Neural cell (in vitro differentiated cells): ENCODE results near the gene DUOXA1. TPM values are rescaled to one million over a fixed set of nuclear protein-coding genes. Genes with fewer than 3 reads are reported as not detected.

Experiments used
- H2AFZ ChIP-seq: fragments of 200-600, 300-800 bp; sonication (generic), shearing (Covaris generic); 2 replicates; pipeline ENCODE4 v1.6.0; 2014; ENCODE audit warnings: low read depth, mild to moderate bottlenecking, antibody characterized with exemption, low read length, moderate library complexity
- H3F3A ChIP-seq: fragments of 200-600 bp; shearing (Covaris generic); 2 replicates; pipeline ENCODE4 v1.6.1; 2016; ENCODE audit warnings: mild to moderate bottlenecking, moderate library complexity, mixed read lengths, antibody characterized with exemption, low read length; ENCODE audit not compliant: insufficient read depth, poor library complexity, severe bottlenecking
- H3K27ac ChIP-seq: fragments of 200-600, 300-800 bp; sonication (generic), shearing (Covaris generic); 2 replicates; pipeline ENCODE4 v1.5.1; 2014; ENCODE audit warnings: mild to moderate bottlenecking, low read length, moderate library complexity
- H3K27me3 ChIP-seq: fragments of 300-800, 200-600 bp; sonication (generic), shearing (Covaris generic); 2 replicates; pipeline ENCODE4 v1.6.0; 2014; ENCODE audit warnings: mild to moderate bottlenecking, low read depth, low read length, moderate library complexity; ENCODE audit not compliant: insufficient read depth
- H3K36me3 ChIP-seq: fragments of 300-800, 200-600 bp; sonication (generic), shearing (Covaris generic); 2 replicates; pipeline ENCODE4 v1.5.1; 2014; ENCODE audit warnings: mild to moderate bottlenecking, antibody characterized with exemption, low read length, moderate library complexity; ENCODE audit not compliant: insufficient read depth
- H3K4me2 ChIP-seq: fragments of 300-800, 200-600 bp; sonication (generic), shearing (Covaris generic); 2 replicates; pipeline ENCODE4 v1.6.0; 2014; ENCODE audit warnings: mild to moderate bottlenecking, low read length
- H3K4me3 ChIP-seq: fragments of 300-800, 200-600 bp; sonication (generic), shearing (Covaris generic); 2 replicates; pipeline ENCODE4 v1.5.1; 2014; ENCODE audit warnings: mild to moderate bottlenecking, low read length, moderate library complexity
- H3K79me2 ChIP-seq: fragments of 200-600 bp; shearing (Covaris generic); replicated peaks from 2 replicates; pipeline ENCODE4 v1.6.0; 2014; ENCODE audit warnings: mild to moderate bottlenecking, low read length, moderate library complexity; ENCODE audit not compliant: insufficient read depth
- H3K9ac ChIP-seq: fragments of 300-800, 200-600 bp; sonication (generic), shearing (Covaris generic); 2 replicates; pipeline ENCODE4 v1.6.1; 2016; ENCODE audit warnings: mild to moderate bottlenecking, low read length, mixed read lengths
- H3K9me2 ChIP-seq: fragments of 200-600 bp; shearing (Covaris generic); 2 replicates; pipeline ENCODE4 v1.6.1; 2016; ENCODE audit warnings: mild to moderate bottlenecking, low read length, mixed read lengths; ENCODE audit not compliant: insufficient read depth
- H3K9me3 ChIP-seq: fragments of 200-600, 300-800 bp; sonication (generic), shearing (Covaris generic); 2 replicates; pipeline ENCODE4 v1.6.1; 2016; ENCODE audit warnings: mild to moderate bottlenecking, mixed run types, low read length, moderate library complexity, mixed read lengths
- H4K20me1 ChIP-seq: fragments of 200-600 bp; shearing (Covaris generic); 2 replicates; pipeline ENCODE4 v1.6.1; 2016; ENCODE audit warnings: mild to moderate bottlenecking, mixed run types; ENCODE audit not compliant: insufficient read depth
- EP300 ChIP-seq: fragments of 450-650 bp; conservative IDR thresholded peaks from 2 replicates; pipeline ENCODE4 v1.6.1; 2014; ENCODE audit warnings: antibody characterized with exemption, mild to moderate bottlenecking, moderate library complexity; ENCODE audit not compliant: poor library complexity, severe bottlenecking
- EZH2 ChIP-seq: fragments of 200-600, 300-800 bp; shearing (Covaris generic), sonication (generic); IDR thresholded peaks from 2 replicates; pipeline ENCODE4 v1.6.1; 2014; ENCODE audit warnings: antibody characterized with exemption, low read length, borderline replicate concordance, mild to moderate bottlenecking; ENCODE audit not compliant: insufficient read depth, poor library complexity, severe bottlenecking
- MXI1 ChIP-seq: fragments of 450-650 bp; conservative IDR thresholded peaks from 2 replicates; pipeline ENCODE4 v1.6.1; 2014; ENCODE audit warnings: antibody characterized with exemption, mild to moderate bottlenecking; ENCODE audit not compliant: poor library complexity, severe bottlenecking
- POLR2AphosphoS5 ChIP-seq: IDR thresholded peaks from 2 replicates; pipeline ENCODE4 v1.6.1; 2012
- RAD21 ChIP-seq: fragments of 450-650 bp; conservative IDR thresholded peaks from 2 replicates; pipeline ENCODE4 v1.6.1; 2014; ENCODE audit warnings: antibody characterized with exemption, mild to moderate bottlenecking, moderate library complexity
- SMC3 ChIP-seq: fragments of 450-650 bp; conservative IDR thresholded peaks from 2 replicates; pipeline ENCODE4 v1.6.1; 2014; ENCODE audit warnings: antibody characterized with exemption, mild to moderate bottlenecking, moderate library complexity; ENCODE audit not compliant: poor library complexity
- TAF1 ChIP-seq: IDR thresholded peaks from 2 replicates; pipeline ENCODE4 v1.6.1; 2012; ENCODE audit warnings: low read depth
- polyA plus RNA-seq: library from polyadenylated mRNA; depleted of rRNA; stranded (reverse); fragments of >200 nt; gene quantifications from 2 replicates; pipeline ENCODE4 v1.2.3, GENCODE V29; 2014
- TF ChIP-seq, protein P1 (sequence below): IDR thresholded peaks from 2 replicates; pipeline ENCODE4 v1.6.1; 2012; ENCODE audit warnings: borderline replicate concordance
- TF ChIP-seq, protein P2 (sequence below): fragments of 450-650 bp; IDR thresholded peaks from 2 replicates; pipeline ENCODE4 v1.5.1; 2014; ENCODE audit warnings: antibody characterized with exemption, mild to moderate bottlenecking, moderate library complexity; ENCODE audit not compliant: poor library complexity, severe bottlenecking

Gene DUOXA1
- polyA plus RNA-seq, 1 donor from 2014 or later, result not detected

DNA sequence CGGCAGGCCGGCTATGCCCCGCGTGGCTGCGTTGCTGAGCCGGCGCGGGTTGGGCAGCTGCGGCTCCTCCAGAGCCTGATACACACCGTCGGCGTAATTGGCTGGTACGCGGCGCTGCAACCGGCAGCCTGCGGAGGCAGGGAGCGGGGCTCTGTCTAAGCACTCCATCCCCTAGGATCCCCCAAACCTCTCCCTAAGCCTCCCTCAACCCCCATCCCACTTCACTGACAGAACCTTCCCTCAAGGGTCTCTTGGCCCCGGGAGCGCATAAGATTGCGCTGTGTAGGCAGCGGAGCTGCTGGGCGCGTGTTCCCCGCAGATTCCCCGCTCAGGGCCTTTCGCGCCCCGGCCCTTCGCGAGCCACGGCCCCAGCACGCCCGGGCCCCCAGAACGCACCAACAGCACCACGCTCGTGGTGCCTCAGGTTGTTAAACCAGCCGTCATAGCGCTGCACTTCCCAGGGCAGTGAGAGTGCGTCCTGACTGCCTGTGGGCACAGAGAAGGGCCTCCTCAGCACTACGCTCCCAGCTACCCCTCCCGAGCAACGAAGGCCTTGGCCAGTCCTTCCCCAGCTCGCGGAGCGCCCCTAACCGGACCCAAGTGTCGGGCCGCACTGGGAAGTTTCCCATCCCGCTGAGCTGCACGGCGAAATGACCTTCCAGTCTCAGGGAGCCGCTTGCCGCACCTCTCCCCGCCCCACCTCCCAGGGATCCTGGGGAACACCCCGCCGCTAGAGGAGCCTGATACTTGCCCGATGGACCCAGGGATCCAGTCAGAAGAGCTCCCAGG lies 16.9 kb downstream of the DUOXA1 start:
- Histone ChIP-seq H3F3A (no peaks in the 10 kb centered on the region), H3K9me2 (no peaks in the 10 kb centered on the region), H4K20me1 (no peaks in the 10 kb centered on the region), H3K4me3 (peak overlapping the region; percentile 60), H3K9me3 (no peaks in the 10 kb centered on the region), H3K27me3 (peaks cover 88% of the 10 kb centered on the region), H3K79me2 (no peaks in the 10 kb centered on the region), H3K9ac (no peak overlapping the region), H2AFZ (no peak overlapping the region), H3K4me2 (peak overlapping the region; percentile 19), H3K27ac (no peak overlapping the region), H3K36me3 (no peaks in the 10 kb centered on the region)
- TF ChIP-seq EZH2, result peak; percentile 81
- TF ChIP-seq EP300, result no peak

GRCh38 chr15:45112143-45112590 lies 17.5 kb downstream of the DUOXA1 start:
- H3K9me3 ChIP-seq, result no peaks in the 10 kb centered on the region
- H3K4me3 ChIP-seq, result peak overlapping the region; percentile 60
- TF ChIP-seq MXI1, result no peak
- TF ChIP-seq TAF1, result no peak
- no peak for TF ChIP-seq RAD21
- TF ChIP-seq, protein P1, sequence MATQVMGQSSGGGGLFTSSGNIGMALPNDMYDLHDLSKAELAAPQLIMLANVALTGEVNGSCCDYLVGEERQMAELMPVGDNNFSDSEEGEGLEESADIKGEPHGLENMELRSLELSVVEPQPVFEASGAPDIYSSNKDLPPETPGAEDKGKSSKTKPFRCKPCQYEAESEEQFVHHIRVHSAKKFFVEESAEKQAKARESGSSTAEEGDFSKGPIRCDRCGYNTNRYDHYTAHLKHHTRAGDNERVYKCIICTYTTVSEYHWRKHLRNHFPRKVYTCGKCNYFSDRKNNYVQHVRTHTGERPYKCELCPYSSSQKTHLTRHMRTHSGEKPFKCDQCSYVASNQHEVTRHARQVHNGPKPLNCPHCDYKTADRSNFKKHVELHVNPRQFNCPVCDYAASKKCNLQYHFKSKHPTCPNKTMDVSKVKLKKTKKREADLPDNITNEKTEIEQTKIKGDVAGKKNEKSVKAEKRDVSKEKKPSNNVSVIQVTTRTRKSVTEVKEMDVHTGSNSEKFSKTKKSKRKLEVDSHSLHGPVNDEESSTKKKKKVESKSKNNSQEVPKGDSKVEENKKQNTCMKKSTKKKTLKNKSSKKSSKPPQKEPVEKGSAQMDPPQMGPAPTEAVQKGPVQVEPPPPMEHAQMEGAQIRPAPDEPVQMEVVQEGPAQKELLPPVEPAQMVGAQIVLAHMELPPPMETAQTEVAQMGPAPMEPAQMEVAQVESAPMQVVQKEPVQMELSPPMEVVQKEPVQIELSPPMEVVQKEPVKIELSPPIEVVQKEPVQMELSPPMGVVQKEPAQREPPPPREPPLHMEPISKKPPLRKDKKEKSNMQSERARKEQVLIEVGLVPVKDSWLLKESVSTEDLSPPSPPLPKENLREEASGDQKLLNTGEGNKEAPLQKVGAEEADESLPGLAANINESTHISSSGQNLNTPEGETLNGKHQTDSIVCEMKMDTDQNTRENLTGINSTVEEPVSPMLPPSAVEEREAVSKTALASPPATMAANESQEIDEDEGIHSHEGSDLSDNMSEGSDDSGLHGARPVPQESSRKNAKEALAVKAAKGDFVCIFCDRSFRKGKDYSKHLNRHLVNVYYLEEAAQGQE, result no peak
- TF ChIP-seq SMC3, result no peak
- peak; percentile 48 for TF ChIP-seq POLR2AphosphoS5
- TF ChIP-seq EP300, result no peak
- no peak for TF ChIP-seq EZH2
- no peak overlapping the region for H3K27ac ChIP-seq
- H3F3A ChIP-seq, result no peaks in the 10 kb centered on the region
- no peaks in the 10 kb centered on the region for H3K9me2 ChIP-seq
- H3K36me3 ChIP-seq, result no peaks in the 10 kb centered on the region
- no peak overlapping the region for H3K9ac ChIP-seq
- H3K79me2 ChIP-seq, result no peaks in the 10 kb centered on the region
- H3K27me3 ChIP-seq, result peaks cover 82% of the 10 kb centered on the region
- peak overlapping the region; percentile 19 for H3K4me2 ChIP-seq
- no peaks in the 10 kb centered on the region for H4K20me1 ChIP-seq
- no peak overlapping the region for H2AFZ ChIP-seq

DNA sequence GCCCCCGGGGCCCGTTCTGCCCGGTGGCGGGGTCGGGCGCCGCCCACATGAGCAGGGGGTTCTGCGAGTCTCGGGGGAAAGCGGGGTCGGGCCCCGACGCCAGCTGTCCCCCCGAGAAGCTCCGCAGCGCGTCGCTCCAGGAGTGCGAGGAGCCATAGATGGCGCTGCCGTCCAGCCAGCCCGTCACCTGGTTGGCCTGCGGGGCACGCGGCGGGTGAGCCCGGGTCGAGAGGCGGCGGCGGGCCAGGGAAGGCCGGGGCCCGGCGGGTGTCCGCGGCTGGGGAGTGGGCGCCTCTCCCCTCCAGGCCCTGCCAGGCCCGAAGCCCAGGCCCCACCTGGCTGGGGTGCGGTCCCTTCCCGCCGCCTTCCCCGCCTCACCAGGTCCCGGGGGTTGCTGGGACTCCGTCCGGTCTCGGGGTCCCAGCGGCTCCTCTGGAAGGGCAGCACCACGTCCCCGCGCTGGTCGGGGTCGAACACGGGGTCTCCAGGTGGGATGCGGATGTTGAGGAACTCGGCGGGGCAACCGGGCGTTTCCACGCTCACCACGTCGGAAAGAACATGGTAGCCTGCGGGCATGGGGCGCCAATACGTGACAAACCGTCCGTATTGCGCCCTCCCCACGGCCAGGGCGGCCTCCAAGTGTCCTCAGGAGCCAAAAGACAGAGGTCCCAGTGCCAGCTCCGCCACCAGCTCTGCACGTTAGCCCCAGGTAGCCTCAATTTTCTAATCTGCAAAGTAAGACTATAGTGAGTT lies 18.1 kb downstream of the DUOXA1 start:
- Histone ChIP-seq H4K20me1 (no peaks in the 10 kb centered on the region), H3K27me3 (peaks cover 76% of the 10 kb centered on the region), H3K4me3 (no peak overlapping the region), H3K27ac (no peak overlapping the region), H3K79me2 (no peaks in the 10 kb centered on the region), H3K9me3 (no peaks in the 10 kb centered on the region), H3K9ac (no peak overlapping the region), H3F3A (no peaks in the 10 kb centered on the region), H2AFZ (no peak overlapping the region), H3K9me2 (no peaks in the 10 kb centered on the region), H3K36me3 (no peaks in the 10 kb centered on the region), H3K4me2 (no peak overlapping the region)
- TF ChIP-seq, protein P2, sequence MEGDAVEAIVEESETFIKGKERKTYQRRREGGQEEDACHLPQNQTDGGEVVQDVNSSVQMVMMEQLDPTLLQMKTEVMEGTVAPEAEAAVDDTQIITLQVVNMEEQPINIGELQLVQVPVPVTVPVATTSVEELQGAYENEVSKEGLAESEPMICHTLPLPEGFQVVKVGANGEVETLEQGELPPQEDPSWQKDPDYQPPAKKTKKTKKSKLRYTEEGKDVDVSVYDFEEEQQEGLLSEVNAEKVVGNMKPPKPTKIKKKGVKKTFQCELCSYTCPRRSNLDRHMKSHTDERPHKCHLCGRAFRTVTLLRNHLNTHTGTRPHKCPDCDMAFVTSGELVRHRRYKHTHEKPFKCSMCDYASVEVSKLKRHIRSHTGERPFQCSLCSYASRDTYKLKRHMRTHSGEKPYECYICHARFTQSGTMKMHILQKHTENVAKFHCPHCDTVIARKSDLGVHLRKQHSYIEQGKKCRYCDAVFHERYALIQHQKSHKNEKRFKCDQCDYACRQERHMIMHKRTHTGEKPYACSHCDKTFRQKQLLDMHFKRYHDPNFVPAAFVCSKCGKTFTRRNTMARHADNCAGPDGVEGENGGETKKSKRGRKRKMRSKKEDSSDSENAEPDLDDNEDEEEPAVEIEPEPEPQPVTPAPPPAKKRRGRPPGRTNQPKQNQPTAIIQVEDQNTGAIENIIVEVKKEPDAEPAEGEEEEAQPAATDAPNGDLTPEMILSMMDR, result no peak
- TF ChIP-seq EZH2 (no peak), RAD21 (no peak), SMC3 (no peak), TAF1 (no peak), MXI1 (no peak), POLR2AphosphoS5 (no peak), EP300 (no peak)
- TF ChIP-seq, protein P1, result no peak
